ENCODE results near the gene RGN. TPM values are rescaled to one million over a fixed set of nuclear protein-coding genes. Genes with fewer than 3 reads are reported as not detected.
"Not testable (repeated sequence)": the region's sequence is repeated elsewhere in the genome, so short reads cannot be mapped to it uniquely, and the experiment has no call there.

Gene RGN
- total RNA-seq, 1 donor from 2014 or later, result 0.26 TPM

GRCh38 chrX:47116551-47117110 is 38.4 kb downstream of the RGN start:
- DNase-seq (ENCODE audit: low read depth in 2 of 2), result not testable (repeated sequence)

- DNase-seq (ENCODE audit: low read depth in 2 of 2), result not testable (repeated sequence)
Measured at GRCh38 chrX:47124466-47124865, 46.2 kb downstream of the RGN start.

- peak; percentile 93 to 95 for DNase-seq (ENCODE audit: low read depth in 2 of 2)
Measured at GRCh38 chrX:47129157-47129898, 51.1 kb downstream of the RGN start.

- peak in 1 of 2 donors; percentile 3 for DNase-seq (ENCODE audit: low read depth in 2 of 2)
Measured at GRCh38 chrX:47129899-47130358, 51.7 kb downstream of the RGN start.

- DNase-seq (ENCODE audit: low read depth in 2 of 2), result no peak
Measured at GRCh38 chrX:47133493-47133892, 55.2 kb downstream of the RGN start.

- DNase-seq (ENCODE audit: low read depth in 2 of 2), result peak in 1 of 2 donors; percentile 27
Measured at GRCh38 chrX:47135650-47136049, 57.4 kb downstream of the RGN start.

GRCh38 chrX:47138171-47138570 is 59.9 kb downstream of the RGN start:
- no peak for DNase-seq (ENCODE audit: low read depth in 2 of 2)

Other genes with a start within 250 kb of the RGN start
- gene RP2, start 241.4 kb upstream of the RGN start, total RNA-seq, result 24.3 and 25.5 TPM in 2 replicates
- gene JADE3, start 166.0 kb upstream of the RGN start, total RNA-seq, result 8.5 and 12.8 TPM in 2 replicates
- 63.5 and 69.4 TPM in 2 replicates for gene NDUFB11, start 66.3 kb downstream of the RGN start, total RNA-seq
- gene RBM10, start 66.8 kb downstream of the RGN start, total RNA-seq, result 37.2 and 38.4 TPM in 2 replicates
- 115 and 148 TPM in 2 replicates for gene UBA1, start 115.4 kb downstream of the RGN start, total RNA-seq
- 41.6 and 65.4 TPM in 2 replicates for gene CDK16, start 140.2 kb downstream of the RGN start, total RNA-seq
- 23.5 and 52.1 TPM in 2 replicates for gene USP11, start 154.6 kb downstream of the RGN start, total RNA-seq

Measured in dermis microvascular lymphatic vessel endothelial cell (primary cell).